HepG2 (cell line): Measurements from ENCODE around the gene RASSF6. TPM values are rescaled to one million over a fixed set of nuclear protein-coding genes. Genes with fewer than 3 reads are reported as not detected.

ENCODE experiments used
- AHDC1 ChIP-seq: sonication (generic); formaldehyde crosslinking; IDR thresholded peaks from 2 replicates; pipeline ENCODE4 v1.5.1; 2020; ENCODE audit warnings: mild to moderate bottlenecking, missing genetic modification reagents, borderline replicate concordance
- CENPX ChIP-seq: sonication (generic); formaldehyde crosslinking; IDR thresholded peaks from 2 replicates; pipeline ENCODE4 v1.9.0; 2021; ENCODE audit warnings: mild to moderate bottlenecking, missing genetic modification reagents, moderate library complexity
- ELF3 ChIP-seq: IDR thresholded peaks from 2 replicates; pipeline ENCODE4 v1.6.1; 2016; ENCODE audit warnings: missing genetic modification reagents, missing compliant biosample characterization
- FUBP1 ChIP-seq: sonication (generic); formaldehyde crosslinking; IDR thresholded peaks from 2 replicates; pipeline ENCODE4 v1.5.1; 2020; ENCODE audit warnings: missing genetic modification reagents, mild to moderate bottlenecking, borderline replicate concordance
- IRF2 ChIP-seq: IDR thresholded peaks from 2 replicates; pipeline ENCODE4 v1.6.1; 2018; ENCODE audit warnings: missing genetic modification reagents, missing compliant biosample characterization
- KDM2A ChIP-seq: sonication (generic); formaldehyde crosslinking; IDR thresholded peaks from 2 replicates; pipeline ENCODE4 v1.4.0; 2020; ENCODE audit warnings: low read depth, missing genetic modification reagents, borderline replicate concordance
- KLF9 ChIP-seq: IDR thresholded peaks from 2 replicates; pipeline ENCODE4 v1.6.1; 2016; ENCODE audit warnings: low read depth
- MLLT10 ChIP-seq: sonication (generic); formaldehyde crosslinking; IDR thresholded peaks from 2 replicates; pipeline ENCODE4 v1.4.0; 2020; ENCODE audit warnings: missing genetic modification reagents
- PCBP2 ChIP-seq: fragments of 200-400 bp; formaldehyde crosslinking; optimal IDR thresholded peaks from 2 replicates; pipeline ENCODE3; 2018; ENCODE audit warnings: low read length, low read depth; ENCODE audit not compliant: poor library complexity, severe bottlenecking
- RBAK ChIP-seq: sonication (generic); formaldehyde crosslinking; IDR thresholded peaks from 2 replicates; pipeline ENCODE4 v1.5.1; 2020; ENCODE audit warnings: mild to moderate bottlenecking, missing genetic modification reagents
- RFX1 ChIP-seq: fragments of 450-650 bp; IDR thresholded peaks from 2 replicates; pipeline ENCODE4 v1.6.1; 2017
- SATB2 ChIP-seq: sonication (generic); formaldehyde crosslinking; IDR thresholded peaks from 2 replicates; pipeline ENCODE4 v1.5.0; 2020; ENCODE audit warnings: missing genetic modification reagents
- ZC3H13 ChIP-seq: sonication (generic); formaldehyde crosslinking; IDR thresholded peaks from 2 replicates; pipeline ENCODE4 v1.8.1; 2023; ENCODE audit warnings: mild to moderate bottlenecking, missing genetic modification reagents, moderate library complexity
- ZMAT5 ChIP-seq: sonication (generic); formaldehyde crosslinking; IDR thresholded peaks from 2 replicates; pipeline ENCODE4 v1.5.0; 2020; ENCODE audit warnings: mild to moderate bottlenecking, low read depth, missing genetic modification reagents, borderline replicate concordance
- ZNF256 ChIP-seq: sonication (generic); formaldehyde crosslinking; conservative IDR thresholded peaks from 2 replicates; pipeline ENCODE4 v1.4.0; 2020; ENCODE audit warnings: missing genetic modification reagents
- ZNF274 ChIP-seq: sonication (generic); formaldehyde crosslinking; IDR thresholded peaks from 2 replicates; pipeline ENCODE4 v1.5.1; 2020; ENCODE audit warnings: mild to moderate bottlenecking, missing genetic modification reagents
- ZNF280B ChIP-seq: sonication (generic); formaldehyde crosslinking; IDR thresholded peaks from 2 replicates; pipeline ENCODE4 v1.5.0; 2020; ENCODE audit warnings: missing genetic modification reagents, mild to moderate bottlenecking, borderline replicate concordance
- ZNF350 ChIP-seq: sonication (generic); formaldehyde crosslinking; IDR thresholded peaks from 2 replicates; pipeline ENCODE4 v1.4.0; 2020; ENCODE audit warnings: mild to moderate bottlenecking, low read depth, missing genetic modification reagents, borderline replicate concordance
- ZNF674 ChIP-seq: sonication (generic); formaldehyde crosslinking; IDR thresholded peaks from 2 replicates; pipeline ENCODE4 v1.5.0; 2020; ENCODE audit warnings: low read depth, mild to moderate bottlenecking, missing genetic modification reagents
- ZNF703 ChIP-seq: sonication (generic); formaldehyde crosslinking; IDR thresholded peaks from 2 replicates; pipeline ENCODE4 v1.5.1; 2020; ENCODE audit warnings: missing genetic modification reagents, mild to moderate bottlenecking, moderate library complexity, borderline replicate concordance
- ZNF777 ChIP-seq: sonication (generic); formaldehyde crosslinking; IDR thresholded peaks from 2 replicates; pipeline ENCODE4 v1.4.0; 2020; ENCODE audit warnings: missing genetic modification reagents
- ZSCAN12 ChIP-seq: sonication (generic); formaldehyde crosslinking; IDR thresholded peaks from 2 replicates; pipeline ENCODE4 v1.9.0; 2021; ENCODE audit warnings: mild to moderate bottlenecking, missing genetic modification reagents
- polyA plus RNA-seq, 8 experiments: library from polyadenylated mRNA; depleted of rRNA in 3 of 8; stranded (reverse) in 7 of 8; unstranded in 1 of 8; fragments of >200 nt; fragmentation: Illumina TruSeq in 4 of 8; extraction: Trizol in 4 of 8; gene quantifications; 2 replicates each; pipeline versions ENCODE4 v1.2.1 to v1.2.3, GENCODE V29; 2011 to 2016; ENCODE audit warnings: low read depth in 4 of 8, missing spikeins in 1 of 8, mixed read lengths in 1 of 8; ENCODE audit not compliant: insufficient read depth in 1 of 8
- total RNA-seq, 5 experiments: library from RNA; depleted of rRNA; stranded (reverse); fragments of >200 nt; fragmentation: Illumina TruSeq; extraction: Trizol; gene quantifications; 2 replicates each; pipeline ENCODE4 v1.2.3, GENCODE V29; 2016; ENCODE audit warnings: low read depth in 1 of 5

The RASSF6 gene
- total and polyA plus RNA-seq, 2 of the 13 experiments (the other 11 are each of a cell fraction or from before 2014, with no cell fraction given), result 0.03 to 0.11 TPM

GRCh38 chr4:73599182-73599581 is 21.1 kb downstream of the RASSF6 start (continued):
- TF ChIP-seq IRF2 (CRISPR knock-in tag) (peak; percentile 51; the same call in 1 of the 2 replicates), ZNF256 (CRISPR knock-in tag) (no peak), ZNF777 (CRISPR knock-in tag) (no peak), PCBP2 (no peak), ELF3 (CRISPR knock-in tag) (peak; percentile 64), ZNF703 (no peak), KDM2A (CRISPR knock-in tag) (peak; percentile 46; the same call in 1 of the 2 replicates), SATB2 (CRISPR knock-in tag) (no peak), RFX1 (no peak), ZC3H13 (CRISPR knock-in tag) (no peak), CENPX (CRISPR knock-in tag) (no peak), ZNF350 (peak; percentile 74; the same call in 1 of the 2 replicates), KLF9 (CRISPR knock-in tag) (no peak), FUBP1 (CRISPR knock-in tag) (no peak), ZSCAN12 (CRISPR knock-in tag) (no peak), ZNF274 (CRISPR knock-in tag) (no peak), AHDC1 (peak; percentile 84), ZMAT5 (CRISPR knock-in tag) (no peak), ZNF674 (no peak), RBAK (CRISPR knock-in tag) (no peak), MLLT10 (CRISPR knock-in tag) (no peak), ZNF280B (CRISPR knock-in tag) (no peak)
